Measurements from ENCODE around the gene EPHA1.

The EPHA1 gene

GRCh38 chr7:143352531-143353002 is 56.1 kb downstream of the EPHA1 start:
- Mint-ChIP-seq H3K4me3 (no peak overlapping the region), H3K27me3 (no peaks in the 10 kb centered on the region), H3K4me1 (peaks cover 3% of the 10 kb centered on the region), H3K36me3 (ENCODE audit: low read depth) (no peaks in the 10 kb centered on the region), H3K9me3 (no peaks in the 10 kb centered on the region), H3K27ac (no peak overlapping the region)
- DNase-seq (no peak), ATAC-seq (no peak)

GRCh38 chr7:143351574-143351973 is 57.1 kb downstream of the EPHA1 start:
- DNase-seq (no peak), ATAC-seq (no peak)
- H3K27me3 Mint-ChIP-seq: peaks cover 5% of the 10 kb centered on the region
- peaks cover 3% of the 10 kb centered on the region for H3K4me1 Mint-ChIP-seq
- no peaks in the 10 kb centered on the region for H3K36me3 Mint-ChIP-seq (ENCODE audit: low read depth)
- H3K9me3 Mint-ChIP-seq: no peaks in the 10 kb centered on the region
- H3K27ac Mint-ChIP-seq: no peak overlapping the region
- H3K4me3 Mint-ChIP-seq: no peak overlapping the region

- peaks cover 3% of the 10 kb centered on the region for H3K4me1 Mint-ChIP-seq
- ATAC-seq (no peak), DNase-seq (no peak)
- peaks cover 8% of the 10 kb centered on the region for H3K27me3 Mint-ChIP-seq
- no peak overlapping the region for H3K27ac Mint-ChIP-seq
- no peak overlapping the region for H3K4me3 Mint-ChIP-seq
- no peaks in the 10 kb centered on the region for H3K9me3 Mint-ChIP-seq
- H3K36me3 Mint-ChIP-seq (ENCODE audit: low read depth): no peaks in the 10 kb centered on the region
Observed at GRCh38 chr7:143351060-143351459, 57.6 kb downstream of the EPHA1 start.

GRCh38 chr7:143347950-143348349 is 60.7 kb downstream of the EPHA1 start:
- H3K27ac Mint-ChIP-seq: no peak overlapping the region
- DNase-seq: no peak
- no peaks in the 10 kb centered on the region for H3K9me3 Mint-ChIP-seq
- peaks cover 10% of the 10 kb centered on the region for H3K4me1 Mint-ChIP-seq
- no peaks in the 10 kb centered on the region for H3K36me3 Mint-ChIP-seq (ENCODE audit: low read depth)
- H3K4me3 Mint-ChIP-seq: no peak overlapping the region
- H3K27me3 Mint-ChIP-seq: peaks cover 12% of the 10 kb centered on the region
- ATAC-seq: no peak

GRCh38 chr7:143346018-143346417 is 62.6 kb downstream of the EPHA1 start:
- Mint-ChIP-seq H3K4me1 (peaks cover 8% of the 10 kb centered on the region), H3K4me3 (no peak overlapping the region), H3K9me3 (no peaks in the 10 kb centered on the region), H3K27me3 (peaks cover 12% of the 10 kb centered on the region), H3K27ac (no peak overlapping the region), H3K36me3 (ENCODE audit: low read depth) (no peaks in the 10 kb centered on the region)
- DNase-seq (no peak), ATAC-seq (no peak)

- Mint-ChIP-seq H3K36me3 (ENCODE audit: low read depth) (no peaks in the 10 kb centered on the region), H3K27ac (no peak overlapping the region), H3K4me3 (peak overlapping the region; percentile 55), H3K4me1 (peaks cover 8% of the 10 kb centered on the region), H3K27me3 (peaks cover 12% of the 10 kb centered on the region), H3K9me3 (no peaks in the 10 kb centered on the region)
- peak; percentile 99 for ATAC-seq
- peak; percentile 73 for DNase-seq
Observed at GRCh38 chr7:143345428-143345900, 63.2 kb downstream of the EPHA1 start.

- Mint-ChIP-seq H3K27ac (no peak overlapping the region), H3K4me1 (peaks cover 8% of the 10 kb centered on the region), H3K4me3 (no peak overlapping the region), H3K36me3 (ENCODE audit: low read depth) (no peaks in the 10 kb centered on the region), H3K9me3 (no peaks in the 10 kb centered on the region), H3K27me3 (peaks cover 12% of the 10 kb centered on the region)
- DNase-seq (no peak), ATAC-seq (no peak)
Observed at GRCh38 chr7:143343596-143343995, 65.1 kb downstream of the EPHA1 start.

- no peak overlapping the region for H3K27ac Mint-ChIP-seq
- H3K27me3 Mint-ChIP-seq: peaks cover 9% of the 10 kb centered on the region
- no peaks in the 10 kb centered on the region for H3K36me3 Mint-ChIP-seq (ENCODE audit: low read depth)
- DNase-seq (no peak), ATAC-seq (no peak)
- peaks cover 8% of the 10 kb centered on the region for H3K4me1 Mint-ChIP-seq
- H3K9me3 Mint-ChIP-seq: no peaks in the 10 kb centered on the region
- H3K4me3 Mint-ChIP-seq: no peak overlapping the region
Observed at GRCh38 chr7:143341842-143342241, 66.8 kb downstream of the EPHA1 start.

Measured in activated naive CD8-positive, alpha-beta T cell treated with anti-CD3 and anti-CD28 coated beads, Interleukin-2, amount 50 U/mL, for 24 hours (primary cell).